GM19395 (cell line): ENCODE measurements around the gene SEC16B.
"Not testable (repeated sequence)": the region's sequence is repeated elsewhere in the genome, so short reads cannot be mapped to it uniquely, and the experiment has no call there.

Source experiments
- ATAC-seq: cut with Tn5 transposase; IDR thresholded peaks from one replicate; pipeline ENCODE4 v1.9.1; 2021; ENCODE audit warnings: mild to moderate bottlenecking, moderate library complexity; ENCODE audit not compliant: unreplicated experiment

SEC16B gene

GRCh38 chr1:177969825-177970371 is at the start of gene SEC16B:
Gene SEC16B (minus strand): TSS chr1:177970058. CDS start chr1:177967981, 2,077 bp downstream.
- ATAC-seq = no peak

DNA sequence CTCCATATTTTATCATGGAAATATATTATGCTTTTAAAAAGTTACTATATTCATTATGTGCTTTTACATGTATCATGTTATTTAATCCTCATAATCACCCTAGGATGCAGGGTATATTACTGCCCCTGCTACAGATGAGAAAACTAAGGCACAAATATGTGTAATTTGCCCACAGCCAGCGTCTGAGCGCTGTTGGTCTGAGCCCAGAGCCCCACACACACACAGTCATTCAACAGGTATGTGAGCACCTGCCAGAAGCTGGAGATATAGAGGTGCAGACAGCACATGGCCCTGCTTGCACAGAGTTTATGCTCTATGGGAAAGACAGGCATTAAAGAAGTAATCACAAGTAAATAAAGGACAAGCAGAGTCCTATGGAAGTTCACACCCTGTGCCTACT is 49.8 kb upstream of the SEC16B start:
- no peak for ATAC-seq

DNA sequence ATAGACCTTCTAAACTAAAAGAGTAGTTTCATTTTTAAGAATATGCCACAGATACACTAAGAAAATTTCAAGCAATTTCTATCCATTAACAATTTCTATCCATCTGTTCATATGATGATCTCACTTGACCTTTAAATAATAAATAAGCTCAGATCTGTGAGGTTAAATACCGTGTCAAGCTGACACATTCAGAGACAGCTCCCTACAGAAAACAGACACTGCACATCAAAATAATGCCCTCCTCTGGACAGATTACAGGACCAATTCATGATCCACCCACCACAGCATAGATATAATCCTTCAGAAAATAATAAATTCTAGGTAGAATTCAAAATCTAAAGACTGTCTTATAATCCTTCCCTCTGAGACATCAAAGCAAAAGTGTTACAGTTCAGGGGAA is 49.4 kb upstream of the SEC16B start:
- ATAC-seq = no peak

GRCh38 chr1:178017517-178017916 is 47.7 kb upstream of the SEC16B start:
- ATAC-seq = no peak

GRCh38 chr1:178011864-178012503 is 42.1 kb upstream of the SEC16B start:
- no peak for ATAC-seq

GRCh38 chr1:178011465-178011828 is 41.6 kb upstream of the SEC16B start:
- ATAC-seq = no peak

- no peak for ATAC-seq
These were observed 41.0 kb upstream of the SEC16B start for GRCh38 chr1:178010674-178011464.

- no peak for ATAC-seq
These were observed 36.2 kb upstream of the SEC16B start for GRCh38 chr1:178006043-178006442.

- no peak for ATAC-seq
These were observed 35.6 kb upstream of the SEC16B start for GRCh38 chr1:178005450-178005849.

- peak; percentile 73 for ATAC-seq
These were observed 35.1 kb upstream of the SEC16B start for GRCh38 chr1:178004926-178005391.

- no peak for ATAC-seq
These were observed 29.1 kb upstream of the SEC16B start for GRCh38 chr1:177998696-177999631.

DNA sequence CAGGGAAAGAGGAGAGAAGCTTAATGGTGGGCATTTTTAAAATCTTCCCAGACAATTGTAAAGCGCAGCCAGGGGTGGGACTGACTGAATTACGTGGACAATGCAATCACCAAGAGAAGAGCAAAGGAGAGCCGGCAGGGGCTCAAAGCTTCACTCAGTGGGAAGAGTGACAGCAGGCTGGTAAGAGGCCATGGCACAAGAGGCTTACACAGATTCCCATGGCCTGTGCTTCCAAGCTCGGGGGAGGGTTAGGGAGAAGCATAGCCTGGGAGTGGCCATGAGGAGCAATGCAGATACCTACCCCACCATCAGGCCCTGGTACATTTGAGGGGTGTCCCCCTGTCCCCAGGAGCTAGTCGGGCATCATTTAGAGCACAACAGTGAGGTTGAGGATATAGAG is 27.1 kb upstream of the SEC16B start:
- no peak for ATAC-seq

- ATAC-seq = no peak
These were observed 25.5 kb upstream of the SEC16B start for GRCh38 chr1:177995369-177995768.

GRCh38 chr1:177986281-177986680 is 16.4 kb upstream of the SEC16B start:
- not testable (repeated sequence) for ATAC-seq

DNA sequence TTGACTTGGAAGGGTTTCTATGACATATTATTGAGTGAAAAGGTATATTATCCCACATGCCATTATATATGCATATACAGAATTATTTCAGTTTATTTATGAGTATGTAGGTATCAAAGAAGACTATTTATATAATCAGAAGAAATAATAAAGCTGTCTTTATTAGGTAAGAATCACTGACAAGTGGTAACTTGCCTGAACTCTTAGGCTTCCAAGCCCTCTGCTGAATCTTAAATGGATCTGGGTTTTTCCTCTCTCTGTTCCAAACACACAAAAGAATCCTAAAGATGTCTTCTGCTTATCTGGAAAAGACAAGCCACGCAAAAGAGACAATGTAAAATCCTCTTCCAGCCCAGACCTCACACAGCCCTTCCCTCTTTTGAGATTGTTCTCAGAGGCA is 14.9 kb upstream of the SEC16B start:
- no peak for ATAC-seq

DNA sequence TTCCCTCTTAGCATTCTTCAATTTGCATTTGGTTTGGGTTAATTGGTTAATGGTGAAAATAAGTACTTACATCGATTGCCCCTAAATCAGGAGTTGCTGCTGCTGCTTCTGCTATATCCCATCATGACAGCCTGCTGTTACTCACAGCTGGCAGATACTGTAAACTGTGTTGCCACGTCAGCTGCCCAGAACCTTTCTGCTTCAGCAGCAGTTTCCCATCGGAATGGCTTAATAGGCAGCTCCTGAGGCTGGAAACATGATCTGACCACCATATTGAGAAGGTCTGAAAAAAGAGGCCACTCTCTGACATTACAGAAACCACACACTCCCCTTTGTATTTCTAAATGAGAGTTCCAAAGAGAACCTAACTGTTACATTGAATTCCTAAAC is 14.3 kb upstream of the SEC16B start:
- ATAC-seq = no peak

DNA sequence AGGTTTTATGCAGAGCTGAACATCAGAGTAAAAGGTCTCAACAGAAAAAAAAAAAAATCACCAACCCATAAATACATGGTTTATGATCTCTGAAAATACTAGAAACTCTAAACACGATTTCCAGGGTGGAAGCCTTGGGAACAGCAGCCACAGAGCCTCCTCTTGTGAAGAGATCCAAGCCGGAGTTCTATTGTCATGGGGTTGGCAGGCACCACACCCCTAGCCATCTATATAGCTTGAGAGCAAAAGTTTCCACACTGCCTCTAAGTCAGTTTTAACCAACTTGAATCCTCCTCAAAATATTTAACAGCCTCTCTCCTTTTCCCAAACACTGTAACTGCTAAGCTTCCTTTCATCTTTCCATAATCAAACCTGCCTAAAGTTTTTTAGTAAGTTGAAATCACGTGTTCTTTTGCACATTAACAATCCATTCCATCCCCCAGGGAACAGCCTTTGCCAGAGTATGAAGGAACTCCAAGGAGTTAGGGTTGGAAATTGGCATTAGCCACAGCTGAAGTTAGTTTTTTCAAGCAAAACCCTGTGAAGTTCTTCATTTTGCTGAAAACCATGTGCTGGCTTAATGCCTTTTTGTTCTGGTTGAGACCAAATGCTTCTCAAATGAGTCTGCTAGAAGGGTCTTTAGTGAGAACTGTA is 13.8 kb upstream of the SEC16B start:
- no peak for ATAC-seq

DNA sequence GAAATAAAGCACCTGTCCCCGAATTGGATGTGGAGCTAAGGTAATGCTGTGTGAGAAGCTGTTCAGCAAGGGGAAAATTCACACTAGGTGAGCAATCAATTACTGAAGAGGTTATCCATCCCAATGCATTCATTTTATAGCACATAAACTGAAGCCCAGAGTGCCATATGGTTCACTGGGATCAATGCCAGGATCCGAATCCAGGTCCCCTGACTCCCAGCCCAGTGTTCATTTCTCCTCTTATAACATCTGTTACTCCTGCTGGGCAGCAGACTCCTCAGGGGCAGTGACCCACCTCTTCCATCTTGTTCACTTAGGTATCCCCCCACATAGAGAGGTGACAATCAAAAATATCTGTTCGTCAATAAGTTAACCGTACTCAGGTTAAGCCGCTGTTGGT is 13.2 kb upstream of the SEC16B start:
- no peak for ATAC-seq

GRCh38 chr1:177981200-177981599 is 11.3 kb upstream of the SEC16B start:
- no peak for ATAC-seq

- no peak for ATAC-seq
These were observed 9.4 kb upstream of the SEC16B start for GRCh38 chr1:177979272-177979671.

- ATAC-seq = no peak
These were observed 8.7 kb upstream of the SEC16B start for GRCh38 chr1:177978530-177978929.
